H1 (cell line): ENCODE results near the gene SP1. TPM values are rescaled to one million over a fixed set of nuclear protein-coding genes. Genes with fewer than 3 reads are reported as not detected.
A peak's percentile ranks its signal among the peaks of the same experiment; 100 is the strongest.

Source experiments
- CTCF ChIA-PET: fragments of 300-600 bp; sonication (Branson Sonifier 250); formaldehyde crosslinking; loops from one replicate; lab custom pipeline; 2021; ENCODE audit not compliant: partially characterized antibody; lab: Charles Lee
- POLR2A ChIA-PET: fragments of 300-600 bp; sonication (Branson Sonifier 250); formaldehyde crosslinking; loops from one replicate; lab custom pipeline; 2021; ENCODE audit warnings: inconsistent platforms; ENCODE audit not compliant: partially characterized antibody; lab: Charles Lee
- DNase-seq, 2 experiments: peaks; one replicate each; pipeline versions ENCODE4 v3.0.0 to v3.0.0-alpha.2; 2010 to 2022; ENCODE audit warnings: low spot score in 2 of 2, low read depth in 1 of 2, mixed read lengths in 1 of 2
- FAIRE-seq: peaks from 2 replicates; lab custom pipeline; 2011; peaks lifted over from hg19 to GRCh38; lab: Jason Lieb, UNC
- H2AFZ ChIP-seq: 2 replicates; pipeline ENCODE4 v1.8.1; 2012; ENCODE audit warnings: low read length, inconsistent platforms
- H2AK5ac ChIP-seq: 2 replicates; pipeline ENCODE4 v1.6.1; 2013; ENCODE audit warnings: low read depth, low read length
- H2BK120ac ChIP-seq: replicated peaks from 2 replicates; pipeline ENCODE3; 2013; ENCODE audit warnings: low read depth, low read length, inconsistent platforms
- H2BK12ac ChIP-seq: 2 replicates; pipeline ENCODE4 v1.6.1; 2013; ENCODE audit warnings: low read depth, low read length
- H2BK15ac ChIP-seq: 2 replicates; pipeline ENCODE4 v1.6.1; 2013; ENCODE audit warnings: low read length
- H2BK20ac ChIP-seq: 2 replicates; pipeline ENCODE4 v1.6.1; 2013; ENCODE audit warnings: low read length
- H2BK5ac ChIP-seq: 2 replicates; pipeline ENCODE4 v1.6.1; 2013; ENCODE audit warnings: low read depth, low read length
- H3K14ac ChIP-seq: 2 replicates; pipeline ENCODE4 v1.6.1; 2013; ENCODE audit warnings: inconsistent platforms; ENCODE audit not compliant: insufficient read length
- H3K18ac ChIP-seq: 2 replicates; pipeline ENCODE4 v1.6.1; 2013; ENCODE audit warnings: low read length; ENCODE audit errors: extremely low read depth
- H3K23ac ChIP-seq: 2 replicates; pipeline ENCODE4 v1.6.1; 2013; ENCODE audit warnings: inconsistent platforms; ENCODE audit not compliant: insufficient read length
- H3K23me2 ChIP-seq: 2 replicates; pipeline ENCODE4 v1.6.1; 2013; ENCODE audit warnings: low read depth, low read length
- H3K27ac ChIP-seq: 2 replicates; pipeline ENCODE4 v1.6.1; 2011; ENCODE audit warnings: low read depth, low read length, inconsistent platforms
- H3K27me3 ChIP-seq, 4 experiments: replicated peaks in 1 of 4; 1 replicate in 1 of 4; 2 replicates in 3 of 4; pipeline versions ENCODE4 v1.6.1 to v1.8.1; 2011 to 2013; ENCODE audit warnings: low read length in 3 of 4, mild to moderate bottlenecking in 3 of 4, inconsistent platforms in 2 of 4, mixed read lengths in 2 of 4, moderate library complexity in 1 of 4; ENCODE audit not compliant: control insufficient read depth in 3 of 4, insufficient read depth in 3 of 4; ENCODE audit errors: extremely low read depth in 1 of 4
- H3K36me3 ChIP-seq, 4 experiments: 2 replicates each; pipeline versions ENCODE4 v1.6.1 to v1.8.1; 2011 to 2013; ENCODE audit warnings: mild to moderate bottlenecking in 4 of 4, low read length in 3 of 4, moderate library complexity in 2 of 4, control low read depth in 1 of 4, inconsistent platforms in 1 of 4; ENCODE audit not compliant: insufficient read depth in 4 of 4, control insufficient read depth in 2 of 4
- H3K4ac ChIP-seq: replicated peaks from 2 replicates; pipeline ENCODE3; 2013; ENCODE audit warnings: low read length, low read depth, mixed read lengths, inconsistent platforms; ENCODE audit not compliant: insufficient read length
- H3K4me1 ChIP-seq, 4 experiments: replicated peaks in 1 of 4; 1 replicate in 1 of 4; 2 replicates in 3 of 4; pipeline versions ENCODE4 v1.6.1 to v1.8.1; 2011 to 2013; ENCODE audit warnings: low read length in 3 of 4, inconsistent platforms in 2 of 4, mixed read lengths in 1 of 4; ENCODE audit not compliant: insufficient read depth in 4 of 4, control insufficient read depth in 3 of 4
- H3K4me2 ChIP-seq, 2 experiments: 2 replicates each; pipeline versions ENCODE4 v1.6.1 to v1.8.1; 2011 to 2013; ENCODE audit warnings: low read depth in 2 of 2, low read length in 2 of 2, control low read depth in 1 of 2, inconsistent platforms in 1 of 2, mild to moderate bottlenecking in 1 of 2; ENCODE audit not compliant: insufficient read depth in 1 of 2
- H3K4me3 ChIP-seq, 4 experiments: fragments of 200-600, 300-600 bp in 1 of 4; sonication (generic), shearing (Covaris generic), sonication (Bioruptor Twin) in 1 of 4; 2 replicates each; pipeline versions ENCODE4 v1.5.1 to v1.8.1; 2011 to 2016; ENCODE audit warnings: low read length in 4 of 4, low read depth in 3 of 4, control low read depth in 2 of 4, inconsistent platforms in 2 of 4, mild to moderate bottlenecking in 2 of 4, mixed read lengths in 1 of 4, moderate library complexity in 1 of 4; ENCODE audit not compliant: insufficient read depth in 2 of 4; ENCODE audit errors: extremely low read depth in 1 of 4
- H3K56ac ChIP-seq: replicated peaks from 2 replicates; pipeline ENCODE3; 2013; ENCODE audit warnings: low read depth, mild to moderate bottlenecking, mixed read lengths, low read length, inconsistent platforms; ENCODE audit not compliant: insufficient read length
- H3K79me1 ChIP-seq: 2 replicates; pipeline ENCODE4 v1.6.1; 2013; ENCODE audit warnings: low read depth, low read length, control low read depth
- H3K79me2 ChIP-seq, 2 experiments: 2 replicates each; pipeline versions ENCODE4 v1.6.1 to v1.8.1; 2012 to 2013; ENCODE audit warnings: low read length in 2 of 2, mild to moderate bottlenecking in 2 of 2, inconsistent platforms in 1 of 2; ENCODE audit not compliant: insufficient read depth in 2 of 2, control insufficient read depth in 1 of 2
- H3K9ac ChIP-seq, 4 experiments: replicated peaks in 1 of 4; 1 replicate in 1 of 4; 2 replicates in 3 of 4; pipeline versions ENCODE4 v1.6.1 to v1.8.1; 2011 to 2013; ENCODE audit warnings: low read depth in 3 of 4, low read length in 3 of 4, control low read depth in 2 of 4, mild to moderate bottlenecking in 2 of 4, moderate library complexity in 2 of 4, inconsistent platforms in 1 of 4; ENCODE audit errors: extremely low read depth in 1 of 4
- H3K9me3 ChIP-seq, 2 experiments: 2 replicates each; pipeline versions ENCODE4 v1.6.1 to v1.8.1; 2012 to 2013; ENCODE audit warnings: mild to moderate bottlenecking in 2 of 2, moderate library complexity in 2 of 2, control low read depth in 1 of 2, inconsistent platforms in 1 of 2, low read depth in 1 of 2, low read length in 1 of 2, mixed read lengths in 1 of 2; ENCODE audit not compliant: insufficient read depth in 2 of 2
- H4K20me1 ChIP-seq, 2 experiments: replicated peaks in 1 of 2; 2 replicates each; pipeline versions ENCODE3 to v1.8.1; 2011 to 2013; ENCODE audit warnings: inconsistent platforms in 2 of 2, low read length in 2 of 2, mild to moderate bottlenecking in 1 of 2; ENCODE audit not compliant: insufficient read depth in 2 of 2, control insufficient read depth in 1 of 2
- H4K5ac ChIP-seq: 2 replicates; pipeline ENCODE4 v1.6.1; 2013; ENCODE audit warnings: low read length, low read depth, mixed read lengths, inconsistent platforms; ENCODE audit not compliant: insufficient read length
- H4K8ac ChIP-seq: 2 replicates; pipeline ENCODE4 v1.8.0; 2013; ENCODE audit warnings: mild to moderate bottlenecking, moderate library complexity, low read length, inconsistent platforms; ENCODE audit not compliant: insufficient read depth; ENCODE audit errors: extremely low read depth
- H4K91ac ChIP-seq: replicated peaks from 2 replicates; pipeline ENCODE3; 2013; ENCODE audit warnings: low read length, mixed read lengths, inconsistent platforms; ENCODE audit not compliant: insufficient read length
- NRF1 ChIP-seq: IDR thresholded peaks from 2 replicates; pipeline ENCODE4 v1.6.1; 2011; ENCODE audit warnings: mild to moderate bottlenecking, low read depth, low read length, improper control_type of control experiment
- POLR2AphosphoS5 ChIP-seq: IDR thresholded peaks from 2 replicates; pipeline ENCODE4 v1.6.1; 2011; ENCODE audit warnings: low read depth, low read length
- WGBS, 2 experiments: shearing (Covaris generic) in 1 of 2; methylation state at CpG; one replicate each; pipeline versions ENCODE4 v1.1.6 to v1.1.7; 2013 to 2015; ENCODE audit warnings: low lambda C conversion rate in 2 of 2, mixed read lengths in 2 of 2, inconsistent platforms in 1 of 2, low coverage in 1 of 2, missing lambda C conversion rate in 1 of 2; ENCODE audit not compliant: insufficient replicate concordance in 2 of 2, insufficient coverage in 1 of 2, insufficient read length in 1 of 2; ENCODE audit errors: extremely low coverage in 1 of 2, missing lambda C conversion rate in 1 of 2; 5-methylcytosine and 5-hydroxymethylcytosine counted together
- polyA plus RNA-seq, 7 experiments: library from polyadenylated mRNA; depleted of rRNA in 3 of 7; stranded (reverse) in 5 of 7; unstranded in 2 of 7; fragments of >200 nt in 5 of 7; fragments of 200-250 nt in 2 of 7; gene quantifications; 1 replicate in 5 of 7; 2 replicates in 1 of 7; 4 replicates in 1 of 7; pipeline versions ENCODE4 v1.2.1 to v1.2.3, GENCODE V29; 2011 to 2013; ENCODE audit warnings: missing spikeins in 2 of 7, mixed read lengths in 2 of 7
- total RNA-seq: library from RNA; stranded (reverse); fragmentation: NEBNext Ultra II Directional; extraction: Animal tissue kit (Norgen Biotek cat#: 25700); gene quantifications from 2 replicates; pipeline ENCODE4 v1.2.1, GENCODE V29; 2021

Gene SP1
- total and polyA plus RNA-seq, 2 of the 8 experiments (the other 6 are each of a cell fraction or from before 2014, with no cell fraction given) = 50.7 to 75.2 TPM

DNA sequence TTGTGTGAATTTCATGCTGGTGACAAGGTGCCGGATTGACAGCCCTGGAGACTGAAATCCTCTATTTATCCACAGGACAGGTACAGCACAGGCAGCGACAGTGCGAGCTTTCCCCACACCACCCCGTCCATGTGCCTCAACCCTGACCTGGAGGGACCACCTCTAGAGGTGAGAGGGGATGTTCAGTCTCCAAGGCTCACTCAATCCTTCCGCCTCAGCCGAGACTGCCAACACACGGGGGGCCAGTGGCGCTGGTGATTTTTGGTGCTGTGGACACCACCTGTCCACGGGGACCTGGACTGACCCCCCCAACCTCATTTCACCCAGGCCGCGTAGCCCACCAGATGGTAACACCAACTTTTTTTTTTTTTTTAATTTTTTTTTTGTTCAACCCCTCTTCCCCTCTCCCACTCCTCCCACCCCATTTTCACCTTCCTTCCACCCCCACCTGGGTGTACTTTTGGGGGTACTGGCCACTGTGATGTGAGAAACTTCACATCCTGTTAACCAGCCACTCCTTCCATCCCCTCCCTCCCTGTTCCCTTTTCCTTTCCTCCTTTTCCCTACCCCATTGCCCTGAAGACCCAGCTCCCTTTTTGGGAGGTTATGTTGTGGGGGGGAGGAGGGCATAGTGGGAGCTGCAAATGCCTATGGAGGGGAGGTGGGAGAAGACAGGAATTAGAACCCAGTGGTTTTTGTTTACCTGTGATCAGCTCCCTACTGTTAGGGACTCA lies 84.9 kb downstream of the SP1 start:
- Histone ChIP-seq H2AFZ (no peak overlapping the region), H2BK5ac (no peak overlapping the region), H3K23ac (no peak overlapping the region), H2BK20ac (no peak overlapping the region), H2BK120ac (no peak overlapping the region), H3K79me1 (peaks cover 7% of the 10 kb centered on the region), H3K4me3 (no peak overlapping the region), H2BK12ac (no peak overlapping the region), H2BK15ac (no peak overlapping the region), H4K5ac (no peak overlapping the region), H3K14ac (no peak overlapping the region), H2AK5ac (no peak overlapping the region), H3K4me2 (no peak overlapping the region), H4K20me1 (peaks cover 35 to 51% of the 10 kb centered on the region in 2 experiments), H3K4me1 (peaks cover 0 to 10% (median 0%) of the 10 kb centered on the region in 4 experiments; a peak in 3 of 7 replicates), H3K36me3 (peaks cover 88 to 100% (median 95%) of the 10 kb centered on the region in 4 experiments), H4K91ac (no peak overlapping the region), H3K9me3 (no peaks in the 10 kb centered on the region), H3K27ac (no peak overlapping the region), H3K18ac (no peak overlapping the region), H3K23me2 (no peaks in the 10 kb centered on the region; the same call in 1 of the 2 replicates), H3K4ac (no peak overlapping the region), H3K9ac (no peak overlapping the region), H3K27me3 (no peaks in the 10 kb centered on the region), H3K56ac (no peak overlapping the region), H4K8ac (no peak overlapping the region; the same call in 1 of the 2 replicates), H3K79me2 (peaks cover 0 to 70% of the 10 kb centered on the region in 2 experiments; a peak in 3 of 4 replicates)
- ChIA-PET POLR2A (interaction anchor here (0.6 to 67.0 kb wide), 12 partner anchors 3 to 207 kb away, joined by 3 to 3397 read pairs (median 4); partner anchors contain the start of genes AAAS, MAP3K12, MYG1 and NPFF), CTCF (interaction anchor here (0.6 to 6.4 kb wide), 6 partner anchors 10 to 58 kb away, joined by 3 to 57 read pairs (median 6); no protein-coding TSS in a partner anchor)
- WGBS, 2 experiments = 92% methylated on average over 11 of the region's 11 CpGs; no CpG with 5 or more reads in 1 of the 2 experiments
- DNase-seq (no peak), FAIRE-seq (no peak)
- TF ChIP-seq NRF1 = no peak
- TF ChIP-seq POLR2AphosphoS5 = peak; percentile 18; the same call in 1 of the 2 replicates
